Measurements from ENCODE around the gene MROH7.
A peak's percentile ranks its signal among the peaks of the same experiment; 100 is the strongest.

Gene MROH7

GRCh38 chr1:54640863-54641836 is at the start of gene MROH7:
Gene MROH7, plus strand, starts transcription at chr1:54641786. Its CDS starts 11,141 bp downstream, at chr1:54652927.
- no peak for DNase-seq

GRCh38 chr1:54593571-54594160 is 47.9 kb upstream of the MROH7 start:
- DNase-seq, result no peak

GRCh38 chr1:54594463-54594862 is 47.1 kb upstream of the MROH7 start:
- no peak for DNase-seq

- no peak for DNase-seq
These were observed 45.6 kb upstream of the MROH7 start for GRCh38 chr1:54595956-54596498.

- DNase-seq, result no peak
These were observed 44.8 kb upstream of the MROH7 start for GRCh38 chr1:54596756-54597155.

- no peak for DNase-seq
These were observed 44.0 kb upstream of the MROH7 start for GRCh38 chr1:54597455-54598030.

GRCh38 chr1:54599211-54599823 is 42.3 kb upstream of the MROH7 start:
- no peak for DNase-seq

- DNase-seq, result no peak
These were observed 40.5 kb upstream of the MROH7 start for GRCh38 chr1:54600947-54601721.

- DNase-seq, result no peak
These were observed 39.9 kb upstream of the MROH7 start for GRCh38 chr1:54601730-54602129.

GRCh38 chr1:54602554-54602953 is 39.0 kb upstream of the MROH7 start:
- no peak for DNase-seq

GRCh38 chr1:54603241-54603640 is 38.3 kb upstream of the MROH7 start:
- DNase-seq, result no peak

GRCh38 chr1:54604051-54604450 is 37.5 kb upstream of the MROH7 start:
- no peak for DNase-seq

- DNase-seq, result peak; percentile 9 to 14
These were observed 36.8 kb upstream of the MROH7 start for GRCh38 chr1:54604572-54605370.

GRCh38 chr1:54606096-54606989 is 35.2 kb upstream of the MROH7 start:
- no peak for DNase-seq

GRCh38 chr1:54606990-54607325 is 34.6 kb upstream of the MROH7 start:
- DNase-seq, result no peak

- DNase-seq, result no peak
These were observed 33.6 kb upstream of the MROH7 start for GRCh38 chr1:54607821-54608565.

- DNase-seq, result no peak
These were observed 32.9 kb upstream of the MROH7 start for GRCh38 chr1:54608566-54609230.

GRCh38 chr1:54609301-54609921 is 32.2 kb upstream of the MROH7 start:
- no peak for DNase-seq

GRCh38 chr1:54610048-54610447 is 31.5 kb upstream of the MROH7 start:
- no peak for DNase-seq

All from CD4-positive, alpha-beta T cell treated with Interleukin-1 beta for 1 hour (primary cell).